ENCODE results near the gene TIMM10. TPM values are rescaled to one million over a fixed set of nuclear protein-coding genes. Genes with fewer than 3 reads are reported as not detected.

The TIMM10 gene
- total RNA-seq, 4 donors from 2014 or later: 1.6 to 36.8 (median 34.0) TPM; not detected in 1

GRCh38 chr11:57513911-57514537 lies 16.5 kb downstream of the TIMM10 start:
- Histone ChIP-seq H3K9me3 (no peaks in the 10 kb centered on the region), H3K4me1 (peaks cover 11 to 26% (median 20%) of the 10 kb centered on the region in 4 donors), H3K36me3 (no peaks in the 10 kb centered on the region), H3K4me3 (peak overlapping the region; percentile 56 to 95 (median 84)), H3K27ac (peak overlapping the region; percentile 60 to 80 (median 67)), H3K27me3 (no peaks in the 10 kb centered on the region)
- intact Hi-C loops (cut with DNase I; ENCODE audit: low total_unique reads) (no loop called here), in situ Hi-C loops (cut with MboI; ENCODE audit: low pct_ligation_motif_present in 1 of 4, low pct_unique_long_range_greater_than_20kb in 1 of 4, low sequenced_read_pairs in 3 of 4) (no loop called here)
- peak; percentile 53 for DNase-seq
- TF ChIP-seq POLR2AphosphoS5 (IDR thresholded peaks at IDR 0.05) (no peak), CTCF (IDR thresholded peaks at IDR 0.05) (no peak), POLR2A (IDR thresholded peaks at IDR 0.05) (no peak), EP300 (IDR thresholded peaks at IDR 0.05; ENCODE audit: low read depth) (no peak)
- 17% methylated on average over 27 of the region's 35 CpGs; no CpG with 5 or more reads in 1 of the 2 donors for WGBS, 2 donors (ENCODE audit: low coverage in 1 of 2)

GRCh38 chr11:57513452-57513795 lies 17.1 kb downstream of the TIMM10 start:
- 35% methylated on average over 1 of the region's 1 CpG; no CpG with 5 or more reads in 1 of the 2 donors for WGBS, 2 donors (ENCODE audit: low coverage in 1 of 2)
- Histone ChIP-seq H3K4me1 (peaks cover 11 to 26% (median 20%) of the 10 kb centered on the region in 4 donors), H3K9me3 (no peaks in the 10 kb centered on the region), H3K36me3 (no peaks in the 10 kb centered on the region), H3K4me3 (no peak overlapping the region), H3K27ac (peak overlapping the region in 1 of 4 donors; percentile 80), H3K27me3 (no peaks in the 10 kb centered on the region)
- in situ Hi-C loops (cut with MboI; ENCODE audit: low pct_ligation_motif_present in 1 of 4, low pct_unique_long_range_greater_than_20kb in 1 of 4, low sequenced_read_pairs in 3 of 4) (no loop called here), intact Hi-C loops (cut with DNase I; ENCODE audit: low total_unique reads) (no loop called here)
- TF ChIP-seq POLR2A (IDR thresholded peaks at IDR 0.05) (no peak), POLR2AphosphoS5 (IDR thresholded peaks at IDR 0.05) (no peak), CTCF (IDR thresholded peaks at IDR 0.05) (no peak), EP300 (IDR thresholded peaks at IDR 0.05; ENCODE audit: low read depth) (no peak)
- no peak for DNase-seq

GRCh38 chr11:57512646-57513451 lies 17.7 kb downstream of the TIMM10 start:
- Histone ChIP-seq H3K4me3 (no peak overlapping the region), H3K27ac (no peak overlapping the region), H3K36me3 (no peaks in the 10 kb centered on the region), H3K9me3 (no peaks in the 10 kb centered on the region), H3K27me3 (no peaks in the 10 kb centered on the region), H3K4me1 (peaks cover 11 to 26% (median 20%) of the 10 kb centered on the region in 4 donors)
- intact Hi-C loops (cut with DNase I; ENCODE audit: low total_unique reads) (no loop called here), in situ Hi-C loops (cut with MboI; ENCODE audit: low pct_ligation_motif_present in 1 of 4, low pct_unique_long_range_greater_than_20kb in 1 of 4, low sequenced_read_pairs in 3 of 4) (no loop called here)
- 92% methylated on average over 12 of the region's 12 CpGs; no CpG with 5 or more reads in 1 of the 2 donors for WGBS, 2 donors (ENCODE audit: low coverage in 1 of 2)
- TF ChIP-seq CTCF (IDR thresholded peaks at IDR 0.05) (no peak), POLR2A (IDR thresholded peaks at IDR 0.05) (no peak), POLR2AphosphoS5 (IDR thresholded peaks at IDR 0.05) (no peak), EP300 (IDR thresholded peaks at IDR 0.05; ENCODE audit: low read depth) (no peak)
- DNase-seq: no peak

- peaks cover 11 to 26% (median 20%) of the 10 kb centered on the region in 4 donors for H3K4me1 ChIP-seq
- H3K4me3 ChIP-seq: no peak overlapping the region
Measured at GRCh38 chr11:57511741-57512430, 18.7 kb downstream of the TIMM10 start.

More at GRCh38 chr11:57511741-57512430, 18.7 kb downstream of the TIMM10 start:
- DNase-seq: no peak
- no peaks in the 10 kb centered on the region for H3K36me3 ChIP-seq
- H3K9me3 ChIP-seq: no peaks in the 10 kb centered on the region
- intact Hi-C loops (cut with DNase I; ENCODE audit: low total_unique reads) (no loop called here), in situ Hi-C loops (cut with MboI; ENCODE audit: low pct_ligation_motif_present in 1 of 4, low pct_unique_long_range_greater_than_20kb in 1 of 4, low sequenced_read_pairs in 3 of 4) (no loop called here)
- TF ChIP-seq POLR2A (IDR thresholded peaks at IDR 0.05): no peak
- no peaks in the 10 kb centered on the region for H3K27me3 ChIP-seq
- H3K27ac ChIP-seq: no peak overlapping the region
- WGBS, 2 donors (ENCODE audit: low coverage in 1 of 2): 85 to 91% methylated on average over 5 to 6 of the region's 6 CpGs

Measured in transverse colon (tissue), 4 donors.